ENCODE measurements around the gene MEX3D.

- TF ChIP-seq ESRRG (CRISPR knock-in tag; IDR thresholded peaks at IDR 0.05) (no peak), PATZ1 (CRISPR knock-in tag; IDR thresholded peaks at IDR 0.05; ENCODE audit: borderline replicate concordance) (no peak), ZFP30 (CRISPR knock-in tag; IDR thresholded peaks at IDR 0.05) (no peak), ZFP3 (CRISPR knock-in tag; IDR thresholded peaks at IDR 0.05) (no peak), ZNF565 (CRISPR knock-in tag; conservative IDR thresholded peaks at IDR 0.05; ENCODE audit: low read depth) (no peak), ARNTL (CRISPR knock-in tag; IDR thresholded peaks at IDR 0.05; ENCODE audit: borderline replicate concordance, low read depth) (no peak)
Measured at GRCh38 chr19:1574354-1575136, 6.4 kb upstream of the MEX3D start.
